HL-60/S4 treated with retinoic acid at 250 ng/mL for 4 days and 3 days (cell line): Measurements from ENCODE around the gene MAB21L3.

Experiments used
- in situ Hi-C: fragments of 300-500 bp; cut with MboI; formaldehyde crosslinking; loops from 2 replicates; pipeline ENCODE4 v1.7.0; 2022; ENCODE audit warnings: low sequenced_read_pairs

MAB21L3 gene

DNA sequence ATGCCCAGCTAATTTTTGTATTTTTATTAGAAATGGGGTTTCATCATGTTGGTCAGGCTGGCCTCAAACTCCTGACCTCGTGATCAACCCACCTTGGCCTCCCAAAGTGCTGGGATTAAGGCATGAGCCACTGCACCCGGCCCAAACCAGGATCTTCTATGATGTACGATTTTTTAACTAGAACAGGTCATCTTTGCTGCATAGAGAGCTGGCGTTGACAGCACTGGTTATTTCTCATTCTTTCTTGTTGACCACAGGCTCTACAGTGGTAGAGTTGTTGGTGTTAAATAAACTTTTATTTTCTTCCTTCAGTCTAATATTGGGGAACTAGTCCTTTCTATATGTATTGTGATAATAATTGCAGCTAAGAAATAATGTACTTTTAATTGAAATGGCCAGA lies 3.8 kb upstream of the MAB21L3 start:
- in situ Hi-C loops = no loop called here

DNA sequence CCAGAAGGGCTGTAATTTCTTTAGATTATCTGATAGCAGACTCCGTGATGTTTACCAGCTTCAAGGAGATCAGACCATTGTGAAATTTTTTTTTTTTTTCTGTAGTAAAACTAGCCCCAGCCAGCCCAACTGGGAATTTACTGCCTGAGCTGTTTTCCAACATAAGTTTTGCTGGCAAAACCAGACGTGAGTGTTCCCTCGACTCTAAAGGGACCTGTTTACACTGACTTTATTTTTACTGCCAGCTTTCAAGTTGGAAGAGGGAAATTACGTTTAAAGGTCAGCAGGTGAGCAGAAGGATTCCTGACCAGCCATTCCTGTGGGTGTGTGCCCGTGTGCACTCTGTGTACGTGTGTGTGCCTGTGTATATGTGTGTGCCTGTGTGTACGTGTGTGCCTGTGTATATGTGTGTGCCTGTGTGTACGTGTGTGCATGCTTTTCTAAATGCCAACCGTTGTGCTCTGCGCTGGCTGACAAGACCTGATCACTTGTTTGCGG lies 374 bp downstream of the MAB21L3 start:
- in situ Hi-C loops = no loop called here

DNA sequence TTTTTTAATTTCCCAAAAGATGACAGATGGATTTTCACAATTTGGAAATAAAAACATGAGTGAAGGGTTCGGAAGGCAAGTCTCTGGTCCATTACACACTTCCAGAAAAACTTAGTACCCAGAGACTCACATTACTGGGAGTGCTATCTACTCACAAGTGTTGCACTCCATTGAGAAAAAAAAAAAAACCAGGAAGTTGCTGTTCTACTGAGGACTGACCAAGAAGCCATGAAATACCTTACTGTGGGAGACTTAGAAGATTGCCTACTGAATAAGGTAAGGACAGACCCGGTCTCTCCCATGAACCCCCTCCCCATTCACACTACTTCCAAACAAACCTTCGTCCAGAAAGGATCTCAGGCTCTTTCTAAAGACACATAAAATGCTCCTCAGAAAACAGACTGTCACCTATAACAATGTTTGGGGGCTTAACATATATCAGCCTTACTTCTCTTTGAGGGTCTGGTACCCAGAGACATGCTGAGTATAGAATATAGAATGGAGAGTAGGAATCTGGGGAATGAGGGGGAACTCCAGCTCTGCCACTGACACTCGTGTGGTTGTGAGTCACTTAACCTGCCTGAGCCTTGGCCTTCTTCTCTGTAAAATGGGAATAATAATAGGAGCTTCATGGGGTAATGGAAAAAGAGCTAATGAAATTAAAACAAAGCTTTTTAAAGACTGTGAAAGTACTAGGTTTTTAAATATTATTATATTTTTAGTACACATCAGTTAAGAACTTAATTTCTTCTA lies 1.4 kb downstream of the MAB21L3 start:
- in situ Hi-C loops = no loop called here

DNA sequence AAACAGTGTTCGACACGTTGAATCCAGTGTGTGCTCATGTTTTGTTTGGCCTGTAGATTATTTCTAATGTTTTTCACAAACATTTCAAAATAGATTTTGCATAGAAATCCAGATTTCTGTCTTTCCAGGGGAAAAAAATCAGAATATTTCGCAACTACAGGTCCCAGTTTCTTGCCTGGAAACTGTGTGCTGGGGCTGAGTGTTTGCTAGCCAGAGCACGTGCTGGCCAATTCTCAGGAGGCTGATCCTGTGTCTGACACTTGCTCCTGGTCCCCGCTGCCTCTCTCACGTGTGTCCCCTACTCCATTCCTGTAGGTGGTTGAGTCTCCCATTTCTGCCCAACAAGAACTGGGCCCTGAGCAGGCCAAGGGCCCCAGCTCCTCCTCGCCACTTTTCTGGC lies 2.4 kb downstream of the MAB21L3 start:
- in situ Hi-C loops = no loop called here

DNA sequence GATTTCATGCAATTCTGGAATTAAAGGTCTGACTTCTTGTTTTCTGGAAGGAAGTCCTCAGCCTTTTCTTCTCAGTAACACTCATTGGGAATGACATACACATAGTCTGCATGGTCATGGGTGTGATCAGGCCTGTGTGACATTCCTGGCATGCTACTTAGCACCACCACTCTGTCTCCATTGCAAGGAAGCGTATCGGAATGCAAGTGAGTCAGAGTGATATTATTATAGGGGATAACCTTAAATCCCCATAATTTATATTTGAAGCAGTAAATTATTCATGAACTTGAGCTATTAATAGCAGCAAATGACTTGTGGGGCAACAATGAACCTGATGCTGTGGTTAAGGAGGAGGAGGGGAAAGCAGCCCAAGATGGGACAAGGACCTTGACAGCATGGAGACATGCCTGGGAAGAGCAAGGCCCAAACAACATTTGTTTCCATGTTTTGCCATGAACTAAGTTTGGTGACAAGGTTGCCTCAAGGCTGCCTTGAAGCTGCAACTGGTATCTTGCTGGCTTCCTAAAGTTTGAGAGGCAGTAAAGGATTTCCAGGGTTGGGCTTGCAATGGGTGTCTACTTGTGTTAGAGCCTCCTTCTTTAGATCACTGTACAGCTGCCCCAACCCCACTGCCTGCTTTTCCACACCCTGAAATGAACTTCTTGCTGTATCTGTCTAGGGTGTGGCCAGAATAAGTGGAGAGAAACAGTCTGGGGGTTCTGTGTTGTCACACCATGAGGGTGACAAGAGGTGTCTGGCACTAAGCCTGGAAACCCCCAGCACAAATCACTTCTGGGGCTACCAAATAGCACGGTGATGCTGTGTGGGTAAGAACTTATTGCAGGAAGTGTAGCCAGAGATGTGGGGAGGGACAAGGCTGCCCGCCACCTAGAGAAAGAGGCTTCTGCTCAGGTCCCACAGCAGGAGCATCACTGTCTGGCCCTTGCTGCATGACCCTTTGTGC lies 4.6 kb downstream of the MAB21L3 start:
- in situ Hi-C loops = no loop called here

DNA sequence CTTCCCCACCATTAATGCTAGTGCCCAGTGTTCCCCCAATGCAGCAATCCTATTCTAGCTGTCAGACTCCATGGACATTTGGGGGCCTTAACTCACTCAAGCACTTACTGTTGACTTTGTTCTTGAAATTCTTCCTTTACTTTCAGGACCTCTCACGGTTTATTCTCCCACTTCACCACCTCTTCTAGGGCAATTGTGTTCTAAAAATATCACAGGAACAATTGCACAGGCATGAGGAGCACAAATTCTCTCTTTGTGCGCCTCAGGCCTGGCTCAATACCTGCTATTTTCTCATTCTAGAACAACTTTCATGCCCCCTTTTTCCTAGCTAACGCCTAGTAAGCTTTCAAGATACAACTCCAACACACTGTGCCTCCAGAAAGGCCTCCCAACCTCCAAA lies 7.3 kb downstream of the MAB21L3 start:
- in situ Hi-C loops = no loop called here

DNA sequence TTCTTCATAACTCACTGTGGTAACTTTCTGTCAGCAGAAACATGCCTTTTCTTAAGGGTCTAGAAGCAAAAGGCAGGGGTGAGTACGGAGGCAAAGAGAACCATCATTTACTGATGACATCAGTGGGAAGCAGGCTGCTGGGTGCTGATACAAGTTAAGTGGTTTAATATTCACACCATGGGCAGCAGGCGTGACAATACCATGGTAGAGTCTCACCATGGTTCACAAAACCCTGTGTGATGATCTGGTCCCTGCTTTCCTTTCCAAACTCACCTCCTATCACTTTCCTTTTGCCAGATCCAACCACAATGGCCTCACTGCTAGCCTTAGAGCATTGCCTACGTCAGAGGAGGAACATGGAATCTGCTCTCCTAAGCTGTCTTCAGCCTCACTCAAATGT lies 8.7 kb downstream of the MAB21L3 start:
- in situ Hi-C loops = no loop called here

DNA sequence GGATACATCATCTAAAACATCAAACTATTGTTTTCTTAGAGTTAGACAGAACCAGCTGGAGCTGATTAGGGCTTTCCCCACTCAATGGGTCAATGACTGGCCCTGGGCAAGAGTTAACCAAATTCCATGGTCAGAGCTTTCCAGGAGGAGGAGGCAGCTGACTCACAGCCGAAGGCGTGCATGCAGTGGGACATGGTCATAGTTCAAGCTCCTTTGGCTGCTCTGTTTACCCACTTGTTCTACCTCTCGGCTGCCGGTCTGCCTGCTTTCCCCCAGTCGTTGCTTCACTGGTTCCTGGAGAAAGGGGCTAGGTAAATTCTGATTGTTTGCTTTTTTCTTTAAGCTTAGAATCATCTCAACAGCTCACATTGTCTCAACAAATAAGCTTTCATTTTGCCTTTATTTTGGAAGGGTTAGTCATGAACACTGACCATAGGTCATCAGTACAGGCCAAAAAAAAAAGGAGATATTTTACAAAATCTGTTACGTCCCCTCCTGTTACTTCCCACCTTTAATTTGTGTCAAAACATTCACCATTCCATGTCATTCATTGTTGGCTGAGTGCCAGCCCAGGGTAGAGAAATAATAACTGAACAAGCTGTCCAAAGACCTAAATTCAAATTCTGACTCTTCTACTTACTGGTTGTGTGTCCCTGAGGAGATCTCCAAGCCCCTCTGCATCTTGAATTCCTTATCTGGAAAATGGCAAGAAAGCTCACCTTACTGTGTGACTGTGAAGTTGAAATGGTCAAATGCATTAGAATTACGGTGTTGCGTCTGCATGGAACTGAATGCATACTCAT lies 12.0 kb downstream of the MAB21L3 start:
- in situ Hi-C loops = no loop called here

DNA sequence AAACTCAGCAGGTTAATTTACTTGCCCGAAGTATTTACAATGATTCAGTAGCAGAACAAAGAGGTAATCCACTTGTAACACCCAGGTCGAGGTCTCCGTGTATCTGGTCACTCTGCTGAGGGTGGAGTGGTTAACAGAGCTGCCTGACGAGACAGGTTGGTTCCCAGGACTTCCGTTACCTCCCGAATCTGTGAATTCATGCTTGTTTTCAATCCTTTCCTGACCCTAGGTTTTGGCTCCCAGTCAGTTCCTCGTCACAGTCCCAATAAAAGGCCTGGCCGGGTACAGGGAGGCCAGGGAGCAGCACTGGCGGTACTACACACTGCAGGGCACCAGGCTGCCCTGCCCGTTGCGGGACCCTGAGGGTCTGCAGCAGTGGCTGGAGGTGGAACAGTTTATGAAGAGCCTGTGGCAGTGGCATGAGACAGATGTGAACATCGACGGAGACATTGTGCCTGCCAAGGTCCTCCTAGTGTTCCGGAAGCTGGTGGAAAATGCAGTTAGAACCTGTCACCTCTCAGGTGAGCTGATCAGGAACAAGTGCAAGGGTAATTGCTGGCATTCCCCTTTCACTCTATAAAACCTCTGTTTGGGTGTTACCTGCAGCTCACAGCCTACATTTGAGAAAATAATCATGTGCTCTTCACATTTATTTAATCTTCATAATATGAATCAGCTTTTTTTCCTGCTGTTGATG lies 12.8 kb downstream of the MAB21L3 start:
- in situ Hi-C loops = no loop called here

DNA sequence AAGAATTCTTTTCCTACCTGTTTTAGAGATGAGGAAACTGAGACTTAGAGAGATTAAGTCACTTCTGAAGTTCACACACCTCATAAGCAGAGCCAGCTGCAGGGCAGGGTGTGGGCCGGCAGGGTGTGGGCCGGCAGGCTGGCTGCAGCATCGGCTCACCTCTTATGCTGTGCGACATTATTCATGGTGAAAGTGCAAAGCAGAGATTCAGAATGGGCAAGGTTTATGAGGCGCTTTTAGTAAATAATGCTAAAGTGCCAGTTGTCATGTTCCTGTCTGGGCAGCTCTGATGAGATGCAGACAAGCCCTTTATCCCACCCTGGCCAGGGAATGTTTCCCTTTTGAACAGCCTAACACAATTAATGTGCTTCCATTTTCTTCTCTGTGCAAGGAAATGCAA lies 14.6 kb downstream of the MAB21L3 start:
- in situ Hi-C loops = loop anchor here (25.0 kb wide), 1 partner anchor 462 kb away; no protein-coding TSS in a partner anchor

DNA sequence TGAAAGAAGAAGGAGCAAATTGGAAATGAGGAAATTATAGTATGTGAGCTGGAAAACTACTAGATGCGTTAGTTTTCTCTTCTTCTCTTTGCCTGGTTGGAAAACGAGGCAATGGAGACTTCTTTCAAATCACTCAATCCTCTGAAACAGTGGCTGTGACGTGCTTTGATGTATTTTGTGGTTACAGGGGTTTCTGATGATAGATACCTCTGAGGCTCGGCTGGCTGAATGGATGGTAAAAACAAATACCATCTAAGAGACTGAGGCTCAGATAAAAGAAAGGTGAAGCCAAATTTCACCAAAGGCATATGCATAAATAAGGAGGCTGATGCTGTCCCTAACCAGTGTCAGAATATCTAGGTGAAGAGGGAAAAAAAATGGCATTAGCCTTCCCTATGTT lies 15.1 kb downstream of the MAB21L3 start:
- in situ Hi-C loops = loop anchor here (25.0 kb wide), 1 partner anchor 461 kb away; no protein-coding TSS in a partner anchor

DNA sequence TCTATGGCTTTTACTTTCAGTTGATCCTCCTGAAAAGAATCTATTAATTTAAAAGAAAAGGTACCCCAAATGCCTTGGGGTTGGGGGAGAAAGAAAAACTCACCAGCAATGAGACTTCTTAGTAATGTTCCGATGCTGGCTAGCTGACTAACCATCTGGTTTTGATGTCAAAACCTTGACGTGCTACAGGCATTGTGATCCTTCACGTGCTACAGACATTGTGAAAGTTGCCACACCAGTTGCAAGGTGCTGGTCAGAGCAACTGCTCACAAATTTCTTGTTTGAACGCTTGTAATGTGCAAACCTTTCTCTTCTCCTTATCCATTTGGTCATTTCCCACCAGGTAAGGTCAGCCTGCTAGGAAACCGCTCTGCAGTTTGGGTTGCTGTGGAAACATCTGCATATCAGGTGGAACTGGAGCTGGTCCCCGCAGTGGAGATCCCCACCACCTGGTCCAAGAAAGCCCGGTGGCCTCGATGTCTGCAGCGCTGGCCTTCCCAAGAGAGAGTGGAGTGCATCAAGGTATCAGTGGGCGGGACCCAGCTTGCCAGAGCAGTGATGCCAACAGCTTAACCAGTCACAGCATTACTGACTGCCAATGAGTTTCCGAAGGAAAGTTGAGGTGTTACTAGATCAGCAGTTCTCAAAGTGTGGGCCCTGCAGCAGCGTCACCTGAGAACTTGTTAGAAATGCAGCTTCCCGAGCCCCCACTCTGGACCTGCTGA lies 16.1 kb downstream of the MAB21L3 start:
- in situ Hi-C loops = loop anchor here (25.0 kb wide), 1 partner anchor 460 kb away; no protein-coding TSS in a partner anchor

DNA sequence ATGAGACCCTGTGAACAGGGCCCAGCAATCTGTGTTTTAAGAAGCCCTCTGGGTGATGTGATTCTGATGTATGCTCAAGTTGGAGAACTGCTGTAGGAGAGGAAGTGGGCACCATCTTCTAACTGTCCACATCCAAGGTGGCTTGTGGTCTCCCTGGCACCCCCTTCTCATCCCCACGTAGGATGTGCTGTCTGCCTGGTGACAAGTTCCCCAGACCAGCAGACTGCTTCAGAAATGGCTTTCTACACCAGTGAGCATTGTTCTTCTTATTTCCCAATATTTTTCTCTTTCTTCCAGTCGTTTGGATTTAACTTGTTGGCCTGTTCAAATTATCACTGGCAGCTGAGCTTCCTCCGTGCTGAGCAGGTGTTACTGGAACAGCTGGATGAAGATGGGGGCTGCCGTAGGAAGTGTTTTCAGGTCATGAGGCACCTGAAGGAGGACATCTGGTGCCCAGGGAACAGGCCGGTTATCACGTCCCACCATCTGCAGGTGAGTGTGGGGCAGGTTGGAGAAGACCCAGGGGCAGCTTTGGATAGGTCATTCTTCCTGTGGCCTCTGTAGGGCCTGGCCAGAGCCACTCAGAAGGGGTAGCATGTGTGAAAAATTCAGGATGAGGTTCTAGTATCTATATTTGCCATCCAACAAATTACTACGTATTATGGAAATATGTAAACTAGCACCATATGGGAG lies 16.8 kb downstream of the MAB21L3 start:
- in situ Hi-C loops = loop anchor here (25.0 kb wide), 1 partner anchor 459 kb away; no protein-coding TSS in a partner anchor

DNA sequence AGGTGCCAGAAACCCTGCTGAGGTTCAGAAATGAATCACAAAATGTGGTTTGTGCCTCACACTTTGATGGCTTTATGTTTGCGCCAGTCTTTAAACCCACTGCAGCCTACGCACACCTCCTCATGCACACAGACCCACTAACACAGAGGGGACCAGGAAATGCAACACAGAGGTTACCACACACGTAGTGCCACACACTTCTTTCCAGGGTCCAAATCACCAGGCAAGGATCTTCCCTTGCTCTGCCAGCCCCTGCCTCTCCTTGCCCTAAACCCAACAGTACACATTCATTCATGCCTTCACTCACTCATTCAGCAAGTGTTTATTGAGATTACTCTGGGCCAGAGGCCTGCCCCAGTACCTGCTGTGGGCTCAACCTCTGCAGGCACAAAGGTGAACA lies 17.5 kb downstream of the MAB21L3 start:
- in situ Hi-C loops = loop anchor here (25.0 kb wide), 1 partner anchor 459 kb away; no protein-coding TSS in a partner anchor

DNA sequence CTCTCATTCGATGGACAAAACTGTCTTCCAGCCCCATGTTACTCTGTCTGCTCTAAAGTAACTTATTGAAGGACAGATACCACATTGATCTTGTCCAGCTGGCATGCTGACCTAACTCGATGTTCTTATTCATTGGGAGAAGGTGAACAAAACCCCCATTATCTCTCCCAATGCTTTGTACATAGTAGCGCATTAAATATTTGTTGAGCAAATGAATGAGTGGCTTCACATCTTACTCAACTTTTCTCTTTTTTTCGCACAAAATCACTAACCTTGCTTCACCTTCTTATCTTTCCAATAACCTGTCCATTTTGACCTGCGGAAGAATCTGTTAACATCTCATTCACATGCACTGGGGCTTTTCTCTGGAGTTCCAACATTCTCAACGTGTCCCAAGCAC lies 18.3 kb downstream of the MAB21L3 start:
- in situ Hi-C loops = loop anchor here (25.0 kb wide), 1 partner anchor 458 kb away; no protein-coding TSS in a partner anchor

DNA sequence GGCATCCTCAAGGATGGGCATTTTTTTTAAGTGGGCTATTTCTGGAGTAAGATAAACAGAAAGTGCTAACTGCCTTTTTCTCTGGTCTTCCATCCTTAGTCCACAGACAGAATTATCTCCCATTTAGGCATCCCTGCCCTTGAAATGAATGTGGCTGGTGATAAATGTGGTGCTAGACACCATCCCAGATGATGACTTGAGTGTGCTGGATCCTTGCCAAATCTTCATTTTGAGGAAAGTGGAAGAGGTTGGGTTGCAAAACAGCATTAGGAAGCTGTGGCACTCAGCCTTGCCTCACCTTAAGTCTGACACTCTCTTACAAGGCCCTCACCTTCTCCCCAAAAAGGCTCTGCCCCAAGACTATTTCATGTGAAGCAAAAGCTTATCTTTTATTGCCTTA lies 19.2 kb downstream of the MAB21L3 start:
- in situ Hi-C loops = loop anchor here (10.0 to 25.0 kb wide), 2 partner anchors 364 to 457 kb away; no protein-coding TSS in a partner anchor

DNA sequence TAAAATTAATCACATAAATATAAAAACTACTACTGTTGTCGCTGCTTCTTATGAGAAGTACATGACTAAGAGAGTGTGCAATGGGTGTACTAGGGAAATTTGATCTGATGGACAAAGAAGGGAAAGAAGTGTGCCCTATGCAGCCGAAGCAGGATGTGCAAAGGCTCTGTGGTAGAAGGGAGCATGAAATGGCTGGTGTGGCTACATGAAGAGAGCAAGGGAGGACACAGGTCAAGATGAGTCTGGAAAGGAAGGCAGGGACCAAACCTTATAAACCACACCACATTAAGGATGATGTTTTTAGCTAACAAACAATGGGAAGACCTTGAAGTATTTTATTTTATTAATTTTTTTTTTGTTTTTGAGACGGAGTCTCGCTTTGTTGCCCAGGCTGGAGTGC lies 20.0 kb downstream of the MAB21L3 start:
- in situ Hi-C loops = loop anchor here (10.0 to 25.0 kb wide), 2 partner anchors 364 to 456 kb away; no protein-coding TSS in a partner anchor

DNA sequence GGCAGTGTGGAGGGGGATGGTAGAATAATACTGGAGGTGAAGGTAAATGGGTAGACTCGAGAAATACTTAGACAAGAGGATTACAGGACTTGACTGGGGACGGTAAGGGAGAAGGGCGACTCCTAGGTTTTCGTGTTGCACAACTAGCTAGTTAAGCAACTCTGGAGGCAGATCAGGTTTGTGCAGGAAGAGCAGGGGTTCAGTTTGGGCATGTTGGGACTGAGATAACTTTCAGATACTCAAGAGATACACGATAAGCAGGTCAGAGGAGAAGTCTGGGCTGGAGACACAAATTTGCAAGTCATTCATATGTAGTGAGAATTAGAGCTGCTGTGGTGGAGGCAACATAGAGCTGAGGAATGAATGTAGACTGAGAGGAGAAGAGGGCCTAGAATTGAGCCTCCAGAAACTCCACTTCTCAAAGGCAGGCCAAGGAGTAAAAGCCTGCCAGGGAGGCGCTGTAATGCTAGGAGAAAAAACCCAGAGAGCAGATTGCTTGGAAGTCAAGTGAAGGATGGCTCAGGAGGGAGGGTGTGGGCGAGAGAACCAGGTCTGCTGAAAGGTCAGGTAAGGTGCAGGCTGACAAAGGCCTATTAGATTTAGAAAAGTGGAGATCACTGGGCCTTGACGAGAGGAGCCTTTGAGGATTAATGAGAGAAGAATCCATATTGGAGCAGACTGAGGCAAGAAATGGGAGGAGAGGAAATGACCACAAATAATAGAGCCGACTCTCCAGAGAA lies 20.8 kb downstream of the MAB21L3 start:
- in situ Hi-C loops = loop anchor here (10.0 to 25.0 kb wide), 2 partner anchors 363 to 455 kb away; no protein-coding TSS in a partner anchor
